Measurements from ENCODE around the gene BORCS5. TPM values are rescaled to one million over a fixed set of nuclear protein-coding genes. Genes with fewer than 3 reads are reported as not detected.
"Not testable (repeated sequence)": the region's sequence is repeated elsewhere in the genome, so short reads cannot be mapped to it uniquely, and the experiment has no call there.

Gene BORCS5
- total RNA-seq, 4 donors from 2014 or later = 8.3 to 22.7 (median 15.3) TPM

GRCh38 chr12:12349711-12350665, 6.9 kb upstream of the BORCS5 start, which contains the start of gene MANSC1:
Gene MANSC1 (minus strand): TSS chr12:12350242. CDS start chr12:12343314, 6,928 bp downstream.
- DNase-seq = peak; percentile 47 to 84 (median 84)
- H3K4me3 ChIP-seq = peak within 1 kb of the TSS; percentile 53 to 79 (median 70)
- peaks cover 3 to 9% (median 6%) of the 10 kb centered on the region in 4 donors for H3K4me1 ChIP-seq
- H3K9me3 ChIP-seq = no peaks in the 10 kb centered on the region
- no peaks in the 10 kb centered on the region for H3K36me3 ChIP-seq
- no peaks in the 10 kb centered on the region for H3K27me3 ChIP-seq
- peak within 1 kb of the TSS; percentile 67 to 87 (median 82) for H3K27ac ChIP-seq
- TF ChIP-seq CTCF (IDR thresholded peaks at IDR 0.05) = peak; percentile 13 to 52 (median 36)
- TF ChIP-seq POLR2A (IDR thresholded peaks at IDR 0.05) = peak; percentile 53 to 80

DNA sequence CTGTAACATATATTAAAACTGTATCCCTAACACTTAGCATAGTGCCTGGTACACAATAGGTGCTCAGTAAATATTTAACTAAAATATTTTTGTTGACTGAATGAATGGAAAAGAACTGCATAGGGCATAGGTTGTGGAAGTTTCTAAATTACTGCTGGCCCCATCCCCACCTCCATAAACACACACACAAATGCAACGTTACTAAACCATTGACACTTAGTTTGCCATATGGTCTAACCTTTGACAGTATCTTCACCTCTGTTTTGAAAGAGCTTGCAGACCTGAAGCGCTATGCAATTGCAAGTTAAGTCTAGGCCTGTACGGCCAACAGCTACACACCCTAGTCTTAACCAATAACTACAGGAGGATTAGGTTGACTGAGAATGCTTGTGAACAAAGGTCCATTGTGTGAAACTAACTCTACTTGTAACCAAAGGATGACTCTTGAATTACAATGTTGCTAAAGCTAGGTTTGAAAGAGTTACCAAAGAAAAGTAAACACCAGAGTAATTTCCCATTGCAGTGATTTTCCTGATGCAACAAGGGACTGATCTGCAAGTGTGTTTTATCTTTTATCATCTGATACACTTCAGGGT, 5.9 kb upstream of the BORCS5 start:
- no peak for TF ChIP-seq CTCF (IDR thresholded peaks at IDR 0.05)
- TF ChIP-seq POLR2A (IDR thresholded peaks at IDR 0.05) = no peak
- DNase-seq = peak in 1 of 3 donors; percentile 50
- peak overlapping the region in 3 of 4 donors; percentile 7 to 87 (median 87) for H3K27ac ChIP-seq
- no peaks in the 10 kb centered on the region for H3K9me3 ChIP-seq
- no peaks in the 10 kb centered on the region for H3K36me3 ChIP-seq
- H3K27me3 ChIP-seq = no peaks in the 10 kb centered on the region
- peaks cover 3 to 9% (median 6%) of the 10 kb centered on the region in 4 donors for H3K4me1 ChIP-seq
- H3K4me3 ChIP-seq = peak overlapping the region in 1 of 4 donors; percentile 78

- H3K27me3 ChIP-seq, H3K4me3 ChIP-seq: not testable (repeated sequence)
These were observed 5.3 kb upstream of the BORCS5 start for GRCh38 chr12:12351468-12352185.

DNA sequence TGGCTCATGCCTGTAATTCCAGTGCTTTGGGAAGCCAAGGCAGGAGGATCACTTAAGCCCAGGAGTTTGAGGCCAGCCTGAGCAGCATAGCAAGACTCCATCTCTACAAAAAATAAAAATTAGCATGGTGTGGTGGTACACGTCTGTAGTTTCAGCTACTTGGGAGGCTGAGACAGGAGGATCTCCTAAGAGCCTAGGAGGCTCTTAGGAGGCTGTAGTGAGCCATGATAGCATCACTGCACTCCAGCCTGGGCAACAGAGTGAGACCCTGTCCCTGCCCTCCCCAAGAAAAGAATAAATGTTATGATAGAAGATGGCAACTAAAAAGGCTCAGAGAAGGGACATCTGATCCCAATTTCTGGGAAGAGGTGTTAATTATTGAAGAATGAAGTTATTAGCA, 3.6 kb upstream of the BORCS5 start:
- DNase-seq = no peak
- H3K4me3 ChIP-seq = no peak overlapping the region
- no peaks in the 10 kb centered on the region for H3K9me3 ChIP-seq
- no peaks in the 10 kb centered on the region for H3K36me3 ChIP-seq
- H3K27ac ChIP-seq = no peak overlapping the region
- TF ChIP-seq POLR2A (IDR thresholded peaks at IDR 0.05) (no peak), CTCF (IDR thresholded peaks at IDR 0.05) (no peak)
- H3K27me3 ChIP-seq = no peaks in the 10 kb centered on the region
- peaks cover 3 to 12% (median 7%) of the 10 kb centered on the region in 4 donors for H3K4me1 ChIP-seq

More at GRCh38 chr12:12351468-12352185, 5.3 kb upstream of the BORCS5 start:
- DNase-seq = peak in 1 of 3 donors; percentile 37
- H3K27ac ChIP-seq = peak overlapping the region in 2 of 4 donors; percentile 87
- not testable (repeated sequence) for H3K36me3 ChIP-seq, H3K9me3 ChIP-seq, H3K4me1 ChIP-seq

DNA sequence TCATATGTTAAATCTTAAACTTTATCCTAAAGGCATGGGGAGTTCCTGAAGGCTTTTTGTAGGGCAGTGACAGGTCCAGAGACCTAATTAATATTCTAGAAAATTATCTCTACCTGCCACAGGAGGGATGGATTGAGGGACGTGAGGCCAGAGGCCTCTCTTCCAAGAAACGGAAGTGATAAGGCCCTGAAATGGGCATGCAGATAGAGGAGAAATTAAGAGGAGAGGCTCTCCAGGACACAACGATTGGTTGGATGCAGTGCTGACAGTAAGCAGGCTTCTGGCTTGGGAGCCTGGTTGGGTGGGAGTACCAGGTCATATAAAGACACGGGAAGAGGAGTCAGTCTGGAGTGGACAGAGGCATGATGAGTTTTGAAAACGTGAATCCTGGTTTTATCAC, 3.1 kb upstream of the BORCS5 start:
- no peaks in the 10 kb centered on the region for H3K36me3 ChIP-seq
- no peak overlapping the region for H3K27ac ChIP-seq
- DNase-seq = no peak
- H3K9me3 ChIP-seq = no peaks in the 10 kb centered on the region
- no peak for TF ChIP-seq POLR2A (IDR thresholded peaks at IDR 0.05)
- TF ChIP-seq CTCF (IDR thresholded peaks at IDR 0.05) = no peak
- H3K4me3 ChIP-seq = no peak overlapping the region
- H3K27me3 ChIP-seq = no peaks in the 10 kb centered on the region
- peaks cover 3 to 18% (median 9%) of the 10 kb centered on the region in 4 donors for H3K4me1 ChIP-seq
